ENCODE results near the gene PNPLA8.

Gene PNPLA8

GRCh38 chr7:108441392-108441955, 84.5 kb downstream of the PNPLA8 start:
- no peak for DNase-seq (ENCODE audit: low spot score)

- DNase-seq (ENCODE audit: low spot score) = no peak
These were observed 85.3 kb downstream of the PNPLA8 start for GRCh38 chr7:108440613-108441012.

- DNase-seq (ENCODE audit: low spot score) = no peak
These were observed 89.0 kb downstream of the PNPLA8 start for GRCh38 chr7:108436906-108437305.

GRCh38 chr7:108434010-108434409, 91.9 kb downstream of the PNPLA8 start:
- DNase-seq (ENCODE audit: low spot score) = no peak

GRCh38 chr7:108431099-108431498, 94.8 kb downstream of the PNPLA8 start:
- no peak for DNase-seq (ENCODE audit: low spot score)

- no peak for DNase-seq (ENCODE audit: low spot score)
These were observed 95.3 kb downstream of the PNPLA8 start for GRCh38 chr7:108430664-108431063.

GRCh38 chr7:108427766-108428165, 98.2 kb downstream of the PNPLA8 start:
- DNase-seq (ENCODE audit: low spot score) = no peak

- no peak for DNase-seq (ENCODE audit: low spot score)
These were observed 100.1 kb downstream of the PNPLA8 start for GRCh38 chr7:108425714-108426275.

- DNase-seq (ENCODE audit: low spot score) = no peak
These were observed 101.9 kb downstream of the PNPLA8 start for GRCh38 chr7:108424013-108424412.

- no peak for DNase-seq (ENCODE audit: low spot score)
These were observed 102.6 kb downstream of the PNPLA8 start for GRCh38 chr7:108423089-108423989.

GRCh38 chr7:108421720-108422331, 104.1 kb downstream of the PNPLA8 start:
- DNase-seq (ENCODE audit: low spot score) = no peak

Measured in RKO (cell line).